Measurements from ENCODE around the gene SH3RF1.

GRCh38 chr4:169164669-169165415 lies 105.9 kb downstream of the SH3RF1 start:
- TF ChIP-seq CTCF (IDR thresholded peaks at IDR 0.05) (no peak), POLR2AphosphoS5 (IDR thresholded peaks at IDR 0.05; ENCODE audit: low read depth, low read length) (no peak), REST (IDR thresholded peaks at IDR 0.05; ENCODE audit: insufficient read depth in 1 of 2, low read depth in 2 of 2, low read length in 1 of 2) (no peak), SIN3A (IDR thresholded peaks at IDR 0.05; ENCODE audit: borderline replicate concordance, insufficient read depth, low read depth, low read length) (no peak), TCF7L2 (IDR thresholded peaks at IDR 0.05; ENCODE audit: low read depth, low read length) (no peak)
